A204.1 (cell line): ENCODE measurements around the gene PPIG.
"Not testable (repeated sequence)": the region's sequence is repeated elsewhere in the genome, so short reads cannot be mapped to it uniquely, and the experiment has no call there.

Source experiments
- FAIRE-seq: peaks from 2 replicates; lab custom pipeline; 2012; peaks lifted over from hg19 to GRCh38; lab: Jason Lieb, UNC

PPIG gene

GRCh38 chr2:169596546-169596945, 12.4 kb downstream of the PPIG start:
- not testable (repeated sequence) for FAIRE-seq

- FAIRE-seq = no peak
These were observed 14.8 kb downstream of the PPIG start for GRCh38 chr2:169598982-169599381.

- no peak for FAIRE-seq
These were observed 15.4 kb downstream of the PPIG start for GRCh38 chr2:169599568-169599967.

- FAIRE-seq = no peak
These were observed 25.1 kb downstream of the PPIG start for GRCh38 chr2:169609264-169609663.

- FAIRE-seq = peak; percentile 56
These were observed 29.7 kb downstream of the PPIG start for GRCh38 chr2:169613876-169614275.

- not testable (repeated sequence) for FAIRE-seq
These were observed 31.8 kb downstream of the PPIG start for GRCh38 chr2:169615982-169616381.

GRCh38 chr2:169619946-169620345, 35.8 kb downstream of the PPIG start:
- FAIRE-seq = no peak

GRCh38 chr2:169620509-169620908, 36.4 kb downstream of the PPIG start:
- no peak for FAIRE-seq

GRCh38 chr2:169623235-169623634, 39.1 kb downstream of the PPIG start:
- no peak for FAIRE-seq

GRCh38 chr2:169625781-169626180, 41.6 kb downstream of the PPIG start:
- FAIRE-seq = no peak

- FAIRE-seq = no peak
These were observed 52.4 kb downstream of the PPIG start for GRCh38 chr2:169636440-169637097.

- FAIRE-seq = peak; percentile 19
These were observed 53.5 kb downstream of the PPIG start for GRCh38 chr2:169637620-169638019.

- FAIRE-seq = no peak
These were observed 56.0 kb downstream of the PPIG start for GRCh38 chr2:169640104-169640503.

GRCh38 chr2:169641464-169641863, 57.3 kb downstream of the PPIG start:
- FAIRE-seq = no peak

GRCh38 chr2:169644173-169644572, 60.0 kb downstream of the PPIG start:
- FAIRE-seq = no peak

- peak; percentile 72 for FAIRE-seq
These were observed 63.3 kb downstream of the PPIG start for GRCh38 chr2:169647496-169647895.

- FAIRE-seq = no peak
These were observed 65.1 kb downstream of the PPIG start for GRCh38 chr2:169649278-169649677.

- FAIRE-seq = no peak
These were observed 69.5 kb downstream of the PPIG start for GRCh38 chr2:169653636-169654035.

- no peak for FAIRE-seq
These were observed 72.0 kb downstream of the PPIG start for GRCh38 chr2:169656164-169656563.

- FAIRE-seq = no peak
These were observed 74.7 kb downstream of the PPIG start for GRCh38 chr2:169658877-169659276.

GRCh38 chr2:169659320-169659719, 75.2 kb downstream of the PPIG start:
- no peak for FAIRE-seq

- FAIRE-seq = no peak
These were observed 77.1 kb downstream of the PPIG start for GRCh38 chr2:169661265-169661664.

GRCh38 chr2:169662744-169663143, 78.6 kb downstream of the PPIG start:
- FAIRE-seq = no peak

- FAIRE-seq = no peak
These were observed 79.1 kb downstream of the PPIG start for GRCh38 chr2:169663247-169663646.

- FAIRE-seq = no peak
These were observed 80.4 kb downstream of the PPIG start for GRCh38 chr2:169664600-169664977.
